Measurements from ENCODE around the gene ACBD6. TPM values are rescaled to one million over a fixed set of nuclear protein-coding genes. Genes with fewer than 3 reads are reported as not detected.

The ACBD6 gene
- total RNA-seq, 1 experiment from 2014 or later, result 48.5 TPM

DNA sequence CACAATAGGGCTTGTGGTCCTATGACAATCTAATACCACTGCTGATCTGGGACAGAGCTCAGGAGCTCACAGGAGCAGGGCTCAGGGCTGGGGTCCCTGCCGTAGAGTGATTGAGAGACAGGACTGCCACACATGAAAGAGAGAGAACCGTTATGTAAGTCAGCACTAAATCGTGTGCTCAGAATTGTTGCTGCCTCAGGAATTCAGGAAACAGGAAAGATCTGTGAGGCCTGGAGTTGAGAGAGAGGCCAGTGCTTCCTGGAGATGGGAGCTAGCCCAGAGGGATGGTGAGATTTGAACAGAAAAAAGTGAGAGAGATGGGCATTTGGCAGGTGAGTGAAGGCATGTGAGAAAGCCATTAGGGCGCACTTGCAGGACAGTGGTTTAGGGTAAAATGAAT, 17.5 kb upstream of the ACBD6 start:
- ChIA-PET CTCF (no interaction called here), POLR2A (no interaction called here)
- no peaks in the 10 kb centered on the region for H3K27me3 ChIP-seq (ENCODE audit: control insufficient read depth, insufficient read depth, low read length)
- intact Hi-C loops (cut with micrococcal nuclease; ENCODE audit: unreplicated experiment), result loop anchor here (5.0 kb wide), 2 partner anchors 342 to 647 kb away; no protein-coding TSS in a partner anchor
- H3K9me3 ChIP-seq (ENCODE audit: control insufficient read depth, insufficient read depth, low read depth, low read length), result no peaks in the 10 kb centered on the region
- DNase-seq (ENCODE audit: low read depth, low spot score), result no peak
- no peak for ATAC-seq
- H3K36me3 ChIP-seq (ENCODE audit: control insufficient read depth, insufficient read depth, low read length), result no peaks in the 10 kb centered on the region
- H3K4me1 ChIP-seq (ENCODE audit: control insufficient read depth, insufficient read depth, low read length), result peaks cover 5% of the 10 kb centered on the region; the same call in 1 of the 2 replicates
- TF ChIP-seq TCF7L2 (IDR thresholded peaks at IDR 0.05; ENCODE audit: low read depth, low read length) (no peak), POLR2AphosphoS5 (IDR thresholded peaks at IDR 0.05; ENCODE audit: low read depth, low read length) (no peak), SIN3A (IDR thresholded peaks at IDR 0.05; ENCODE audit: borderline replicate concordance, insufficient read depth, low read depth, low read length) (no peak)
- TF ChIP-seq, protein P1, sequence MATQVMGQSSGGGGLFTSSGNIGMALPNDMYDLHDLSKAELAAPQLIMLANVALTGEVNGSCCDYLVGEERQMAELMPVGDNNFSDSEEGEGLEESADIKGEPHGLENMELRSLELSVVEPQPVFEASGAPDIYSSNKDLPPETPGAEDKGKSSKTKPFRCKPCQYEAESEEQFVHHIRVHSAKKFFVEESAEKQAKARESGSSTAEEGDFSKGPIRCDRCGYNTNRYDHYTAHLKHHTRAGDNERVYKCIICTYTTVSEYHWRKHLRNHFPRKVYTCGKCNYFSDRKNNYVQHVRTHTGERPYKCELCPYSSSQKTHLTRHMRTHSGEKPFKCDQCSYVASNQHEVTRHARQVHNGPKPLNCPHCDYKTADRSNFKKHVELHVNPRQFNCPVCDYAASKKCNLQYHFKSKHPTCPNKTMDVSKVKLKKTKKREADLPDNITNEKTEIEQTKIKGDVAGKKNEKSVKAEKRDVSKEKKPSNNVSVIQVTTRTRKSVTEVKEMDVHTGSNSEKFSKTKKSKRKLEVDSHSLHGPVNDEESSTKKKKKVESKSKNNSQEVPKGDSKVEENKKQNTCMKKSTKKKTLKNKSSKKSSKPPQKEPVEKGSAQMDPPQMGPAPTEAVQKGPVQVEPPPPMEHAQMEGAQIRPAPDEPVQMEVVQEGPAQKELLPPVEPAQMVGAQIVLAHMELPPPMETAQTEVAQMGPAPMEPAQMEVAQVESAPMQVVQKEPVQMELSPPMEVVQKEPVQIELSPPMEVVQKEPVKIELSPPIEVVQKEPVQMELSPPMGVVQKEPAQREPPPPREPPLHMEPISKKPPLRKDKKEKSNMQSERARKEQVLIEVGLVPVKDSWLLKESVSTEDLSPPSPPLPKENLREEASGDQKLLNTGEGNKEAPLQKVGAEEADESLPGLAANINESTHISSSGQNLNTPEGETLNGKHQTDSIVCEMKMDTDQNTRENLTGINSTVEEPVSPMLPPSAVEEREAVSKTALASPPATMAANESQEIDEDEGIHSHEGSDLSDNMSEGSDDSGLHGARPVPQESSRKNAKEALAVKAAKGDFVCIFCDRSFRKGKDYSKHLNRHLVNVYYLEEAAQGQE (IDR thresholded peaks at IDR 0.05; ENCODE audit: insufficient read depth in 1 of 2, low read depth in 2 of 2, low read length in 1 of 2), result no peak
- TF ChIP-seq, protein P2, sequence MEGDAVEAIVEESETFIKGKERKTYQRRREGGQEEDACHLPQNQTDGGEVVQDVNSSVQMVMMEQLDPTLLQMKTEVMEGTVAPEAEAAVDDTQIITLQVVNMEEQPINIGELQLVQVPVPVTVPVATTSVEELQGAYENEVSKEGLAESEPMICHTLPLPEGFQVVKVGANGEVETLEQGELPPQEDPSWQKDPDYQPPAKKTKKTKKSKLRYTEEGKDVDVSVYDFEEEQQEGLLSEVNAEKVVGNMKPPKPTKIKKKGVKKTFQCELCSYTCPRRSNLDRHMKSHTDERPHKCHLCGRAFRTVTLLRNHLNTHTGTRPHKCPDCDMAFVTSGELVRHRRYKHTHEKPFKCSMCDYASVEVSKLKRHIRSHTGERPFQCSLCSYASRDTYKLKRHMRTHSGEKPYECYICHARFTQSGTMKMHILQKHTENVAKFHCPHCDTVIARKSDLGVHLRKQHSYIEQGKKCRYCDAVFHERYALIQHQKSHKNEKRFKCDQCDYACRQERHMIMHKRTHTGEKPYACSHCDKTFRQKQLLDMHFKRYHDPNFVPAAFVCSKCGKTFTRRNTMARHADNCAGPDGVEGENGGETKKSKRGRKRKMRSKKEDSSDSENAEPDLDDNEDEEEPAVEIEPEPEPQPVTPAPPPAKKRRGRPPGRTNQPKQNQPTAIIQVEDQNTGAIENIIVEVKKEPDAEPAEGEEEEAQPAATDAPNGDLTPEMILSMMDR (IDR thresholded peaks at IDR 0.05), result no peak
- no peak overlapping the region for H3K4me3 ChIP-seq (ENCODE audit: low read depth in 2 of 2, low read length in 2 of 2)
- in situ Hi-C loops (cut with HindIII; ENCODE audit: low pct_unique_long_range_greater_than_20kb, low sequenced_read_pairs), result no loop called here
- no TSS peak for BruUV-seq (replicated peaks)
- no peak overlapping the region for H3K27ac ChIP-seq (ENCODE audit: low read length)

DNA sequence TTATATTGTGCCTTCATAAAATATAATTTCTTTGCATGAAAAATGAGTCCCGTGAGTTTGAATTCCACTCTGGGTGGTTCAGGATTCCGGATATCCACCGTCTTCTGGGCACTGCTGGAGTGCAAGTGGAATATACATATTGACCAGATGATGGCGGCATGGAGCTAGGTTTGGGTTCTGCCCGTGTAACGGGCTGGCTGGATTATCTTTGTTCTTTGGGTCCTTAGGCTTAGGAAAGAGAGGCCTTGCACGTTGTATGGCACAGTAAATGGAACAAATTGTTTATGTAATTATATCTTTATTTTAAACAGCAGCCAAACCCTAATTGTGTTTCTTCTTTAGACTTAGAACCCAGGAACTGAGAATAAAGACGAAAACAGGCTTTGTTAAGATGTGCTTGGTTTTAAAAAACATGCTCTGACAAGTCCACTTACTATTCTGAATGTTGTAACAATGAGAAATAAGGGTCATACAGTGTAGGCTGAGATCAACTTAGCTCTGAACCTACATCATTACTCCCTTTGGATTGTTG, 13.5 kb upstream of the ACBD6 start:
- Histone ChIP-seq H3K27me3 (ENCODE audit: control insufficient read depth, insufficient read depth, low read length) (no peaks in the 10 kb centered on the region), H3K27ac (ENCODE audit: low read length) (0 out of 2 replicates have a peak overlapping the region, but pooled peaks have one; percentile 5), H3K4me1 (ENCODE audit: control insufficient read depth, insufficient read depth, low read length) (peaks cover 5% of the 10 kb centered on the region; the same call in 1 of the 2 replicates), H3K4me3 (ENCODE audit: low read depth in 2 of 2, low read length in 2 of 2) (no peak overlapping the region), H3K36me3 (ENCODE audit: control insufficient read depth, insufficient read depth, low read length) (no peaks in the 10 kb centered on the region), H3K9me3 (ENCODE audit: control insufficient read depth, insufficient read depth, low read depth, low read length) (no peaks in the 10 kb centered on the region)
- no TSS peak for BruUV-seq (replicated peaks)
- ChIA-PET CTCF (interaction anchor here (0.5 to 1.4 kb wide), 11 partner anchors 9 to 669 kb away, joined by 3 to 10 read pairs (median 5); partner anchors contain the start of gene ACBD6), POLR2A (interaction anchor here (0.5 kb wide), 1 partner anchor 506 kb away, joined by 10 read pairs; no protein-coding TSS in a partner anchor)
- no peak for TF ChIP-seq TCF7L2 (IDR thresholded peaks at IDR 0.05; ENCODE audit: low read depth, low read length)
- TF ChIP-seq, protein P2 (IDR thresholded peaks at IDR 0.05), result peak; percentile 90
- DNase-seq (ENCODE audit: low read depth, low spot score) (peak; percentile 50), ATAC-seq (peak; percentile 98)
- intact Hi-C loops (cut with micrococcal nuclease; ENCODE audit: unreplicated experiment), result loop anchor here (5.0 kb wide), 2 partner anchors 346 to 651 kb away; no protein-coding TSS in a partner anchor
- in situ Hi-C loops (cut with HindIII; ENCODE audit: low pct_unique_long_range_greater_than_20kb, low sequenced_read_pairs), result no loop called here

Data from Panc1 (cell line).